HG03095 (cell line): ENCODE measurements around the gene RPA4.
A peak's percentile ranks its signal among the peaks of the same experiment; 100 is the strongest.
"Not testable (repeated sequence)": the region's sequence is repeated elsewhere in the genome, so short reads cannot be mapped to it uniquely, and the experiment has no call there.

Source experiments
- ATAC-seq: cut with Tn5 transposase; IDR thresholded peaks from one replicate; pipeline ENCODE4 v1.9.1; 2021; ENCODE audit warnings: moderate library complexity; ENCODE audit not compliant: unreplicated experiment

The RPA4 gene, protein sequence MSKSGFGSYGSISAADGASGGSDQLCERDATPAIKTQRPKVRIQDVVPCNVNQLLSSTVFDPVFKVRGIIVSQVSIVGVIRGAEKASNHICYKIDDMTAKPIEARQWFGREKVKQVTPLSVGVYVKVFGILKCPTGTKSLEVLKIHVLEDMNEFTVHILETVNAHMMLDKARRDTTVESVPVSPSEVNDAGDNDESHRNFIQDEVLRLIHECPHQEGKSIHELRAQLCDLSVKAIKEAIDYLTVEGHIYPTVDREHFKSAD

GRCh38 chrX:96883608-96884007 is at the start of gene RPA4:
TSS of gene RPA4 (plus strand) at chrX:96883908. CDS start at chrX:96884311, 403 bp downstream.
- no peak for ATAC-seq

GRCh38 chrX:96834137-96834536 is 49.6 kb upstream of the RPA4 start:
- ATAC-seq: no peak

DNA sequence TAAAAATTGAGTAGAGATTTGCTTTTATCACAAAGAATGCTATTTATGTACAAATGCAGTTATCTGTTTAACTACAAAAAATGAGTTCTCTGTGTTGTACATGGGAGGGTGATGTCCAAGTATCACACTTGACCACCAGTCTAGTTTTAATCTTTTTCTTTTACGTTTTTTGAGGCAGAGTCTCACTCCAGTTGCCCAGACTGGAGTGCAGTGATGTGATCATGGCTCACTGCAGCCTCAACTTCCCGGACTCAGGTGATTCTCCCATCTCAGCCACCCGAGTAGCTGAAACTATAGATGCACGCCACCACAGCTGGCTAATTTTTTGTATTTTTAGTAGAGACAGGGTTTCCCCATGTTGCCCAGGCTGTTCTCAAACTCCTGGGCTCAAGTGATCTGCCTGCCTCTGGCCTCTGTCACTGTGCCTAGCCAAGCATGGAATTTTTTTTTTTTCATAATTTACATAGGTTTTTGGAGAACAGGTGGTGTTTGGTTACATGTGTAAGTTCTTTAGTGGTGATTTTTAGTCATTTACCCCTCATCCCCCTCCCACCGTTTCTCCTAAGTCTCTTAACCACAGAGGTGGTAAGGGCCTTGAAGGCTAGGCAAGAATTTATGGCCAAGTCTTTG is 47.9 kb upstream of the RPA4 start:
- ATAC-seq: peak; percentile 72

GRCh38 chrX:96837808-96838207 is 45.9 kb upstream of the RPA4 start:
- ATAC-seq: no peak

- no peak for ATAC-seq
Measured at GRCh38 chrX:96838537-96838936, 45.2 kb upstream of the RPA4 start.

GRCh38 chrX:96841325-96841724 is 42.4 kb upstream of the RPA4 start:
- ATAC-seq: no peak

- not testable (repeated sequence) for ATAC-seq
Measured at GRCh38 chrX:96841866-96842265, 41.8 kb upstream of the RPA4 start.

- ATAC-seq: no peak
Measured at GRCh38 chrX:96843566-96843965, 40.1 kb upstream of the RPA4 start.

- ATAC-seq: no peak
Measured at GRCh38 chrX:96846841-96847240, 36.9 kb upstream of the RPA4 start.

DNA sequence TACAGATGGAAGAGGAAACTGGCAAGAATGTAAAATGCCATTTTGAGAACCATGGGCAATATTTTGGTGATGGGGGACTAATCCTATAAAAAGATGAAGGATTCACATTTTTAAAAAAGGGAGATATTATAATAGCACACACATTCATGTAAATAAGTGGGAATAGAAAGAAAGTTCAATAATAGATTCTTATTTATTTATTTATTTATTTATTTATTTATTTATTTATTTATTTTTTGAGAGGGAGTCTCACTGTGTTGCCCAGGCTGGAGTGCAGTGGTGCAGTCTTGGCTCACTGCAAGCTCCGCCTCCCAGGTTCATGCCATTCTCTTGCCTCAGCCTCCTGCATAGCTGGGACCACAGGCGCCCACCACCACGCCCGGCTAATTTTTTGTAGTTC is 24.3 kb upstream of the RPA4 start:
- ATAC-seq: not testable (repeated sequence)

GRCh38 chrX:96861218-96861617 is 22.5 kb upstream of the RPA4 start:
- peak; percentile 59 for ATAC-seq

GRCh38 chrX:96861661-96862060 is 22.0 kb upstream of the RPA4 start:
- ATAC-seq: peak; percentile 24

GRCh38 chrX:96884027-96884426 is 319 bp downstream of the RPA4 start:
- no peak for ATAC-seq

- no peak for ATAC-seq
Measured at GRCh38 chrX:96889726-96890125, 6.0 kb downstream of the RPA4 start.

DNA sequence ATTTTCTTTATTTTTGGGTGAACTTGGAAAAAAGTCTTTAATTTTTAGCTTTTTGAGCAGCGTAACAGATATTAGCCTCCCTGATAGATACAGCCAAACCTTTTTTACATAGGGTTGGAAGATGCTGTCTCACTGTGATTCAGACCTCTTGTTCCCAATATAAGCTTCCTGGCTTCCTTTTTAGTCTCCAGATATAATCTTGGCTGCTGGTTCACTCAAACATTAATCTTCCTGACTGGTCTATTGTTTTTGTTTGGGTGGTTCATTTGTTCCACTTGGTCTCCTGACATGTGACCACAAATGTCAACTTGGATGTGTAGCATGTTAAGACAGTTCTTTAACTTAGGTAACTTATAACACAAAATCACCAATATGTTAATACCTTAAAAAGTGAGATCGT is 23.0 kb downstream of the RPA4 start:
- ATAC-seq: no peak

GRCh38 chrX:96907516-96908272 is 24.0 kb downstream of the RPA4 start:
- ATAC-seq: no peak

DNA sequence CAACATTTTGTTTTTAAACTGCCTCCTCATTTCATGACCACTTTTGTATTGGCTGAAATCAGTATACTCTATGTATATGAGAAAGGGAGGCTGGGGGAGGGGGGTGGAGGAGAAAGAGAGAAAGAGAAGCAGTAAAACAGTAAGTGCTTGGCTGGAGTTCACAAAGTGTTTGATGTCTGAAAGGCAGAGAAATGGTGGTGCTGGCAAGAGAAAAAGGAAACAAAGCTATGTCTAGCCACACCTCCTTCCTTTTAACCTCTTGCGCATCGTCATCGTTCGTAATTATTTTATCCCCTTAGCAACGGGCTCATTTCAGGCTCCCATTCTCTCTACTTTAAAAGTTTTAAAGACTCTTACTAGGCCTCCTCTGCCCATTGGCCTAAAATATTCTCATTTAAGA is 25.6 kb downstream of the RPA4 start:
- ATAC-seq: no peak

DNA sequence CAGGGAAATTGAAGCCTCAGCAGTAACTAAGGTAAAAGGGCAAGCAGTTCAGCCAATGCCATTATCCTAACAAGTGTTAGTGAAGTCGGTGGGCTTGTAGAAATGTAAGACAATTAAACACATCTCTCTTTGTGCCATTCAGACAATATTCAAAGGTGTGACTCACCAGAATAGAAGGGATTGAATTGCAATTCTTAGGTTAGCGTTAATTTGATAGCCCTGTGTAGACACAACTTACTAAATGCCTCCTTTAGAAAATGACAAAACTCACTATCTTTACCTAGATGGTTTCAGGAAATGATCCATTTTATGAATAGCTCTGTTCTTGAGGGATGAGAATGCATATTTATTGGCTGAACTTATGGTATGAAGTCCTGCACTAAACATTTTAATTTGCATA is 35.2 kb downstream of the RPA4 start:
- no peak for ATAC-seq

GRCh38 chrX:96919672-96920071 is 36.0 kb downstream of the RPA4 start:
- no peak for ATAC-seq

DNA sequence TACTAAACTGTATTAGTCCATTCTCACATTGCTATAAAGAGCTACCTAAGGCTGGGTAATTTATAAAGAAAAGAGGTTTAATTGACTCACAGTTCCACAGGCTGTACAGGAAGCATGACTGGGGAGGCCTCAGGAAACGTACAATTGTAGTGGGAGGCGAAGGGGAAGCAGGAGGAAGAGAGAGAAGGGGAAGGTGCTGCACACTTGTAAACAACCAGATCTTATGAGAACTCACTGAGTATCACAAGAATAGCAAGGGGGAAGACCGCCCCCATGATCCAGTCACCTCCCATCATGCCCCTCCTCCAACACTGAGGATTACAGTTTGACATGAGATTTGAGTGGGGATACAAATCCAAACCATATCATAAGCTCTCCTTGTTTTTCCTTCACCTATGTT is 40.9 kb downstream of the RPA4 start:
- no peak for ATAC-seq

GRCh38 chrX:96929036-96929435 is 45.3 kb downstream of the RPA4 start:
- ATAC-seq: no peak
